GM08714 (cell line): ENCODE data around the gene KIF1A.

ENCODE experiments used
- H3K4me3 ChIP-seq: fragments of 200-500 bp; sonication (Bioruptor generic); 2 replicates; pipeline ENCODE4 v1.5.1; 2014; ENCODE audit warnings: mild to moderate bottlenecking, low read length, inconsistent platforms
- ZNF274 ChIP-seq: IDR thresholded peaks from 2 replicates; pipeline ENCODE4 v1.6.1; 2012; ENCODE audit warnings: mild to moderate bottlenecking, low read depth, low read length

Gene KIF1A

GRCh38 chr2:240722796-240723735, 97.0 kb downstream of the KIF1A start:
- no peak overlapping the region for H3K4me3 ChIP-seq
- no peak for TF ChIP-seq ZNF274

- no peak for TF ChIP-seq ZNF274
- no peak overlapping the region for H3K4me3 ChIP-seq
These were observed 97.6 kb downstream of the KIF1A start for GRCh38 chr2:240722376-240722775.

GRCh38 chr2:240721596-240722180, 98.3 kb downstream of the KIF1A start:
- H3K4me3 ChIP-seq, result no peak overlapping the region
- no peak for TF ChIP-seq ZNF274

- no peak for TF ChIP-seq ZNF274
These were observed 99.1 kb downstream of the KIF1A start for GRCh38 chr2:240720686-240721595.

GRCh38 chr2:240719676-240720545, 100.1 kb downstream of the KIF1A start:
- no peak for TF ChIP-seq ZNF274
- no peak overlapping the region for H3K4me3 ChIP-seq

More at GRCh38 chr2:240720686-240721595, 99.1 kb downstream of the KIF1A start:
- no peak overlapping the region for H3K4me3 ChIP-seq

- no peak for TF ChIP-seq ZNF274
- no peak overlapping the region for H3K4me3 ChIP-seq
These were observed 101.0 kb downstream of the KIF1A start for GRCh38 chr2:240718896-240719490.

- TF ChIP-seq ZNF274, result no peak
These were observed 102.1 kb downstream of the KIF1A start for GRCh38 chr2:240717681-240718581.

GRCh38 chr2:240717181-240717641, 102.8 kb downstream of the KIF1A start:
- TF ChIP-seq ZNF274, result no peak
- no peak overlapping the region for H3K4me3 ChIP-seq

More at GRCh38 chr2:240717681-240718581, 102.1 kb downstream of the KIF1A start:
- H3K4me3 ChIP-seq, result no peak overlapping the region

GRCh38 chr2:240716130-240716798, 103.8 kb downstream of the KIF1A start:
- no peak overlapping the region for H3K4me3 ChIP-seq
- TF ChIP-seq ZNF274, result no peak

GRCh38 chr2:240714747-240715725, 105.0 kb downstream of the KIF1A start:
- TF ChIP-seq ZNF274, result no peak
- H3K4me3 ChIP-seq, result no peak overlapping the region
